DMS 273 (cell line): ENCODE measurements around the gene ETFRF1.

Experiments
- DNase-seq: peaks from one replicate; lab custom pipeline; 2025; ENCODE audit not compliant: unreplicated experiment; lab: John Stamatoyannopoulos, UW

The ETFRF1 gene

GRCh38 chr12:25195056-25195971 lies at the start of gene ETFRF1, which contains the start of gene DNAI7:
Gene ETFRF1 (plus strand): TSS chr12:25195237. CDS start chr12:25203957, 8,720 bp downstream.
Gene DNAI7 (minus strand): TSS chr12:25195160. CDS start chr12:25195078, 82 bp downstream.
- peak; percentile 97 for DNase-seq

GRCh38 chr12:25146686-25147085 lies 48.4 kb upstream of the ETFRF1 start:
- DNase-seq: no peak

- DNase-seq: peak; percentile 1
These were observed 43.6 kb upstream of the ETFRF1 start for GRCh38 chr12:25151476-25151875.

- DNase-seq: no peak
These were observed 43.0 kb upstream of the ETFRF1 start for GRCh38 chr12:25152055-25152454.

GRCh38 chr12:25155022-25155576 lies 39.9 kb upstream of the ETFRF1 start:
- peak; percentile 39 for DNase-seq

- DNase-seq: no peak
These were observed 39.0 kb upstream of the ETFRF1 start for GRCh38 chr12:25156061-25156460.

GRCh38 chr12:25162866-25163265 lies 32.2 kb upstream of the ETFRF1 start:
- no peak for DNase-seq

- no peak for DNase-seq
These were observed 12.3 kb upstream of the ETFRF1 start for GRCh38 chr12:25182765-25183164.

GRCh38 chr12:25184132-25184531 lies 10.9 kb upstream of the ETFRF1 start:
- DNase-seq: no peak

GRCh38 chr12:25186038-25186787 lies 8.8 kb upstream of the ETFRF1 start:
- no peak for DNase-seq

GRCh38 chr12:25186788-25187402 lies 8.1 kb upstream of the ETFRF1 start:
- DNase-seq: no peak

- DNase-seq: no peak
These were observed 7.3 kb upstream of the ETFRF1 start for GRCh38 chr12:25187781-25188180.

GRCh38 chr12:25189656-25190055 lies 5.4 kb upstream of the ETFRF1 start:
- no peak for DNase-seq

- no peak for DNase-seq
These were observed 4.2 kb upstream of the ETFRF1 start for GRCh38 chr12:25190793-25191192.

- DNase-seq: no peak
These were observed 823 bp upstream of the ETFRF1 start for GRCh38 chr12:25194214-25194613.

GRCh38 chr12:25194722-25195055 lies 348 bp upstream of the ETFRF1 start:
- no peak for DNase-seq

- DNase-seq: no peak
These were observed 2.6 kb downstream of the ETFRF1 start for GRCh38 chr12:25197608-25198007.

- DNase-seq: no peak
These were observed 5.7 kb downstream of the ETFRF1 start for GRCh38 chr12:25200703-25201102.

GRCh38 chr12:25202137-25202536 lies 7.1 kb downstream of the ETFRF1 start:
- DNase-seq: no peak

- no peak for DNase-seq
These were observed 12.4 kb downstream of the ETFRF1 start for GRCh38 chr12:25207411-25207810.

GRCh38 chr12:25207846-25208245 lies 12.8 kb downstream of the ETFRF1 start:
- DNase-seq: no peak
